Retinal pigment epithelial cell (primary cell): ENCODE measurements around the gene PWP1.

Experiments
- DNase-seq: peaks from one replicate; pipeline ENCODE4 v3.0.0-alpha.2; 2010; ENCODE audit warnings: low read depth
- H3K4me3 ChIP-seq: 2 replicates; pipeline ENCODE4 v1.5.1; 2011; ENCODE audit warnings: mild to moderate bottlenecking, low read length, control low read depth, moderate library complexity
- CTCF ChIP-seq: conservative IDR thresholded peaks from 2 replicates; pipeline ENCODE4 v1.5.1; 2011; ENCODE audit warnings: low read depth, low read length, control low read depth, inconsistent platforms

Gene PWP1

GRCh38 chr12:107685360-107686248, at the start of gene PWP1:
Gene PWP1, plus strand, starts transcription at chr12:107685799. Its CDS starts 101 bp downstream, at chr12:107685900.
- H3K4me3 ChIP-seq = peak within 1 kb of the TSS; percentile 89
- TF ChIP-seq CTCF = no peak
- peak; percentile 82 for DNase-seq

- TF ChIP-seq CTCF = no peak
- no peak overlapping the region for H3K4me3 ChIP-seq
- DNase-seq = no peak
Observed at GRCh38 chr12:107641154-107641553, 44.4 kb upstream of the PWP1 start.

- no peak for DNase-seq
- no peak for TF ChIP-seq CTCF
- no peak overlapping the region for H3K4me3 ChIP-seq
Observed at GRCh38 chr12:107642240-107642639, 43.4 kb upstream of the PWP1 start.

- DNase-seq = no peak
- H3K4me3 ChIP-seq = no peak overlapping the region
- no peak for TF ChIP-seq CTCF
Observed at GRCh38 chr12:107645630-107646333, 39.8 kb upstream of the PWP1 start.

GRCh38 chr12:107646436-107646835, 39.2 kb upstream of the PWP1 start:
- DNase-seq = no peak
- no peak for TF ChIP-seq CTCF
- no peak overlapping the region for H3K4me3 ChIP-seq

GRCh38 chr12:107649661-107650061, 35.9 kb upstream of the PWP1 start:
- DNase-seq = no peak
- H3K4me3 ChIP-seq = no peak overlapping the region
- TF ChIP-seq CTCF = no peak
